Caco-2 (cell line): ENCODE results near the gene MCC. TPM values are rescaled to one million over a fixed set of nuclear protein-coding genes. Genes with fewer than 3 reads are reported as not detected.

Experiments
- BruUV-seq: library from RNA; stranded (reverse); fragments of 400-500 nt; replicated peaks from 2 replicates; lab custom pipeline; 2021; lab: Mats Ljungman, UMichigan
- CTCF ChIA-PET: fragments of 300-600 bp; sonication (Branson Sonifier 250); formaldehyde crosslinking; loops from one replicate; lab custom pipeline; 2022; ENCODE audit warnings: antibody characterized with exemption; lab: Charles Lee
- POLR2A ChIA-PET: fragments of 300-600 bp; sonication (Branson Sonifier 250); formaldehyde crosslinking; loops from one replicate; lab custom pipeline; 2022; ENCODE audit warnings: antibody characterized with exemption; lab: Charles Lee
- DNase-seq, 2 experiments: peaks; one replicate each; pipeline versions ENCODE4 v3.0.0 to v3.0.0-alpha.2; 2020 to 2022
- H3K27me3 ChIP-seq: replicated peaks from 2 replicates; pipeline ENCODE4 v1.6.0; 2011; ENCODE audit warnings: low read length; ENCODE audit not compliant: control insufficient read depth, insufficient read depth
- H3K36me3 ChIP-seq: 2 replicates; pipeline ENCODE4 v1.5.1; 2011; ENCODE audit warnings: low read length; ENCODE audit not compliant: control insufficient read depth, insufficient read depth
- H3K4me1 ChIP-seq: fragments of 250-450 bp; sonication (Bioruptor Pico); 2 replicates; pipeline ENCODE4 v1.5.1; 2020; ENCODE audit warnings: mild to moderate bottlenecking
- H3K4me3 ChIP-seq: 2 replicates; pipeline ENCODE4 v1.5.1; 2011; ENCODE audit warnings: low read depth, mild to moderate bottlenecking, control low read depth, low read length
- H3K9me3 ChIP-seq: fragments of 250-450 bp; sonication (Bioruptor Pico); 2 replicates; pipeline ENCODE4 v1.5.1; 2020; ENCODE audit warnings: mild to moderate bottlenecking, moderate library complexity
- H3K27ac Mint-ChIP-seq: one replicate; pipeline ENCODE4 v1.8.0; 2022; ENCODE audit warnings: mixed read lengths; ENCODE audit not compliant: unreplicated experiment
- H3K27me3 Mint-ChIP-seq: one replicate; pipeline ENCODE4 v1.8.0; 2022; ENCODE audit warnings: mixed read lengths; ENCODE audit not compliant: insufficient read depth, unreplicated experiment
- H3K36me3 Mint-ChIP-seq: one replicate; pipeline ENCODE4 v1.8.0; 2022; ENCODE audit warnings: mild to moderate bottlenecking, mixed read lengths; ENCODE audit not compliant: insufficient read depth, unreplicated experiment
- H3K4me1 Mint-ChIP-seq: one replicate; pipeline ENCODE4 v1.8.0; 2022; ENCODE audit warnings: low read depth, mixed read lengths; ENCODE audit not compliant: unreplicated experiment
- H3K4me3 Mint-ChIP-seq: one replicate; pipeline ENCODE4 v1.8.0; 2022; ENCODE audit warnings: mild to moderate bottlenecking, moderate library complexity, mixed read lengths; ENCODE audit not compliant: unreplicated experiment
- H3K9me3 Mint-ChIP-seq: one replicate; pipeline ENCODE4 v1.8.0; 2022; ENCODE audit warnings: mixed read lengths; ENCODE audit not compliant: unreplicated experiment
- CTCF ChIP-seq, 2 experiments: fragments of 200-600 bp in 1 of 2; IDR thresholded peaks; 1 replicate in 1 of 2; 2 replicates in 1 of 2; pipeline versions ENCODE4 v1.5.1 to v1.8.0; 2011 to 2022; ENCODE audit warnings: antibody characterized with exemption in 1 of 2, control low read depth in 1 of 2, inconsistent platforms in 1 of 2, low read depth in 1 of 2, low read length in 1 of 2, mild to moderate bottlenecking in 1 of 2, moderate library complexity in 1 of 2; ENCODE audit not compliant: insufficient read depth in 1 of 2, severe bottlenecking in 1 of 2, unreplicated experiment in 1 of 2
- intact Hi-C: fragments of 100-400 bp; cut with micrococcal nuclease; formaldehyde crosslinking; loops from one replicate; pipeline ENCODE4 v1.10.0; 2022; ENCODE audit not compliant: unreplicated experiment
- total RNA-seq: library from RNA; stranded (reverse); gene quantifications from 2 replicates; pipeline ENCODE4 v1.2.3, GENCODE V29; 2022

The MCC gene
- total RNA-seq, 1 experiment from 2014 or later = 0.09 TPM

- no peak for DNase-seq
- Mint-ChIP-seq H3K36me3 (no peaks in the 10 kb centered on the region), H3K27ac (no peak overlapping the region), H3K9me3 (peaks cover 8% of the 10 kb centered on the region), H3K4me3 (no peak overlapping the region), H3K27me3 (peaks cover 25% of the 10 kb centered on the region), H3K4me1 (no peaks in the 10 kb centered on the region)
- POLR2A ChIA-PET = no interaction called here
- intact Hi-C loops = no loop called here
- no peak for TF ChIP-seq CTCF (IDR thresholded peaks at IDR 0.05; ENCODE audit: insufficient read depth in 1 of 2, low read depth in 1 of 2, low read length in 1 of 2, severe bottlenecking in 1 of 2, unreplicated experiment in 1 of 2)
- Histone ChIP-seq H3K9me3 (peaks cover 3% of the 10 kb centered on the region; the same call in 1 of the 2 replicates), H3K27me3 (no peaks in the 10 kb centered on the region), H3K4me3 (no peak overlapping the region), H3K4me1 (no peaks in the 10 kb centered on the region), H3K36me3 (no peaks in the 10 kb centered on the region)
- BruUV-seq = no TSS peak
- CTCF ChIA-PET = no interaction called here
Measured at GRCh38 chr5:113223831-113224604, 264.2 kb downstream of the MCC start.

GRCh38 chr5:113223315-113223714 is 264.9 kb downstream of the MCC start:
- no peak overlapping the region for H3K27ac Mint-ChIP-seq
- no peak for DNase-seq
- POLR2A ChIA-PET = no interaction called here
- Histone ChIP-seq H3K36me3 (no peaks in the 10 kb centered on the region), H3K4me3 (no peak overlapping the region), H3K4me1 (no peaks in the 10 kb centered on the region; the same call in 1 of the 2 replicates), H3K9me3 (peaks cover 3% of the 10 kb centered on the region; the same call in 1 of the 2 replicates), H3K27me3 (no peaks in the 10 kb centered on the region)
- TF ChIP-seq CTCF (IDR thresholded peaks at IDR 0.05; ENCODE audit: insufficient read depth in 1 of 2, low read depth in 1 of 2, low read length in 1 of 2, severe bottlenecking in 1 of 2, unreplicated experiment in 1 of 2) = no peak
- H3K27me3 Mint-ChIP-seq = peaks cover 21% of the 10 kb centered on the region
- H3K36me3 Mint-ChIP-seq = no peaks in the 10 kb centered on the region
- intact Hi-C loops = no loop called here
- H3K9me3 Mint-ChIP-seq = peaks cover 8% of the 10 kb centered on the region
- H3K4me3 Mint-ChIP-seq = no peak overlapping the region
- CTCF ChIA-PET = no interaction called here
- no peaks in the 10 kb centered on the region for H3K4me1 Mint-ChIP-seq
- no TSS peak for BruUV-seq

- no peak for TF ChIP-seq CTCF (IDR thresholded peaks at IDR 0.05; ENCODE audit: insufficient read depth in 1 of 2, low read depth in 1 of 2, low read length in 1 of 2, severe bottlenecking in 1 of 2, unreplicated experiment in 1 of 2)
- intact Hi-C loops = no loop called here
- ChIA-PET CTCF (no interaction called here), POLR2A (no interaction called here)
- Histone ChIP-seq H3K36me3 (no peaks in the 10 kb centered on the region), H3K4me1 (no peaks in the 10 kb centered on the region; the same call in 1 of the 2 replicates), H3K4me3 (no peak overlapping the region), H3K9me3 (peaks cover 3% of the 10 kb centered on the region; the same call in 1 of the 2 replicates), H3K27me3 (no peaks in the 10 kb centered on the region)
- Mint-ChIP-seq H3K9me3 (peaks cover 8% of the 10 kb centered on the region), H3K27ac (no peak overlapping the region), H3K27me3 (peaks cover 26% of the 10 kb centered on the region), H3K36me3 (no peaks in the 10 kb centered on the region), H3K4me1 (no peaks in the 10 kb centered on the region), H3K4me3 (no peak overlapping the region)
- DNase-seq = no peak
- BruUV-seq = no TSS peak
Measured at GRCh38 chr5:113221294-113222176, 266.7 kb downstream of the MCC start.
